ENCODE results near the gene OSBPL6.
A peak's percentile ranks its signal among the peaks of the same experiment; 100 is the strongest.

OSBPL6 gene

DNA sequence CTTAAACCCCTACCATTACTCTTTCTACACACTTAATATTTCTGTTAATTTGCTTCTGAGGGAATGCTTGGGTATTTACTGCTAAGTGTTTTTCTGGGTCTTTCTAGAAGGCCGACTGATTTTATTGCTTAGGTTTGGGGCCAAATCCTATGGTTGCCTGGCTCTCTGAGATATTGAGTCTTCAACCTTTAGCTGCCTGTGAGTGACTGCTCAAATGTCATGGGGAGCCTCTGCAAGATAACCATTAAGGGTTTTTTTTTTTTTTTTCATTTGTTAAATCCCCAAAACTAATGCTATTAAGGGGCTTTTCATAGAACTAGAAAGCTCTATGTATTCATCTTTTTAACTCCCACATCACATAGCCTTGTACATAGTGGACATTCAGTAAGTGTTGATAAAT, 5.0 kb downstream of the OSBPL6 start:
- no peak for DNase-seq

GRCh38 chr2:178200331-178200730, 6.0 kb downstream of the OSBPL6 start:
- DNase-seq = no peak

DNA sequence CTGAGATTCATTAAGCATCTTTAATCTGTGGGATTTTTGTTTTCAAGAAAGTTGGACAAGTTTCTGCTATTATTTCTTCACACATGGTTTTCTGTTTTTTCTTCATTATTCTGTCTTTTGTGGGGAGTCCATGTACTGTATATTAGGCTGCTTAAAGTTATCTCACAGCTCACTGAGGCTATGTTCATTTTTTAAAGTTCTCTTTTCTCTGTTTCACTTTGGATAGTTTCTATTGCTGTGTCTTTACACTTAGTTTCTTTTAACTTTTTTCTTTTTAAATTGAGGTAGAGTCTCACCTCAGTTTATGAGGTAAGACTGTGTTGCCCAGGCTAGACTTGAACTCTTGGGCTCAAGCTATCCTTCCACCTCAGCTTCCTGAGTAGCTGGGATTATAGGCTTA, 8.6 kb downstream of the OSBPL6 start:
- no peak for DNase-seq

GRCh38 chr2:178204977-178205376, 10.7 kb downstream of the OSBPL6 start:
- DNase-seq = no peak

DNA sequence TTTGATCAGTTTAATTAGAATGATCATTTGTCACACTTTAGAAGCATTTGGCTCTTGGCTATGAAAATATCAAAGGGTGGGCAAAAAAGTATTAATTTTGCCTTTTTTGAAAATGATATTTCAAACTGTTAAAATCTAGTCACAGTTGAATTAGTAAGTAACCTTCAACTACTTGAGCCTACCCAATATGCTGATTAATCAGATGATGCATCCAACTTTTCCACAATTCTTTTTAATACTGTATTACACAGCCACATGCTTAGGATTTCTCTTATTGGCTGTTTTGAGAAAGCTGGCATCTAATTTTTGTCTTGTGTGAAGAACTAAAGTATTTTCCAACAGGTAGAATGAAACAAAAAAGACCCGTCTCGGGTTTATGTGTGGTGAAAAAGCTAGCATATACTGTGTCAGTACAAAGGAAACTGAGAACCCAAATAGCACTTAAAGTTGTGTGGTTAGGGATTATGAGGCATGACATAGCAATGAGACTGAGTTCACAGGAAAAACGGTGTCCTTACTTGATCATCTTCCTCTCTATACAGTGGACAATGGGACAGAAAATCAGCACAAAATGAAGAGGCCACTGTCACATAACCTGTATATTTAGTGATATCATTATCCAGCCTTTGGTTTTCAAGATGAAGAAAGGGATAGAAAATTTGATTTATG, 11.7 kb downstream of the OSBPL6 start:
- DNase-seq = no peak

DNA sequence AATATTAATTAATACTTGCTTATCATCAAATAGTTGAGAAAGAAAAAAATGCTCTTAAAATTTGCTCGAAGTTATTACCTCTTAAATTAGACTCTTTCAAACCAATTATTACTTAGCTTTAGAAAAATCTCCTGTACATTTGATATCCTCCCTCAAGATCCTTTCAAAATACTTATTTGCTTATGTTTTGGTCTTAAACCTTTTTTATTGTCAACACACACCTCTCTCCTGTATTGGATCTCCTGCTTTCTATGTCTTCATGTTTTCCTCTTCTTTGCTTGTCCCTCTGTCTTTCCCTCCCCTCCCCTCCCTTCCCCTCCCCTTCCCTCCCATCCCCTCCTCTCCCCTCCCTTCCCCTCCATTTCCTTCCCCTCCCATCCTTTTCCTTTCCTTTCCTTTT, 14.0 kb downstream of the OSBPL6 start:
- no peak for DNase-seq

GRCh38 chr2:178208817-178209216, 14.5 kb downstream of the OSBPL6 start:
- DNase-seq = peak in 1 of 2 experiments; percentile 20

GRCh38 chr2:178211460-178211859, 17.1 kb downstream of the OSBPL6 start:
- DNase-seq = no peak

DNA sequence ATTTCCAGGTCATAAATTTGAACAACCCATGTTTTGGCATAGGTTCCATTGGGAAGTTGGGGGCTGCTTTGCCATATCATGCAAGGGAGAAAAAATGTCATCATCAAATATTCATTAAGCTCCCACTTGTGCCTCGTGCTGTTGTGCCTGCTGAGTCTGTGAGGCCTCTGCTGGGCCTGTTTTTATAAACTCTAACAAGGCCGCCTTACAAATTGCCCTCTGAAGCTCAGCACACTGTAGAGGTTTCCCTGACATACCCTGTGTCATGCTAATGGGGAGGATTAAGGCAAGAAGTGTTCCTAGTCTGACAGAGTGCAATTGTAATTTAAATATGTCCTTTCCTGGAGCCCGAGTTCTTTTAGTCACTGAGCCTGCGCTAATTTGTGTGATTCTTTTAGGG, 17.6 kb downstream of the OSBPL6 start:
- DNase-seq = no peak

DNA sequence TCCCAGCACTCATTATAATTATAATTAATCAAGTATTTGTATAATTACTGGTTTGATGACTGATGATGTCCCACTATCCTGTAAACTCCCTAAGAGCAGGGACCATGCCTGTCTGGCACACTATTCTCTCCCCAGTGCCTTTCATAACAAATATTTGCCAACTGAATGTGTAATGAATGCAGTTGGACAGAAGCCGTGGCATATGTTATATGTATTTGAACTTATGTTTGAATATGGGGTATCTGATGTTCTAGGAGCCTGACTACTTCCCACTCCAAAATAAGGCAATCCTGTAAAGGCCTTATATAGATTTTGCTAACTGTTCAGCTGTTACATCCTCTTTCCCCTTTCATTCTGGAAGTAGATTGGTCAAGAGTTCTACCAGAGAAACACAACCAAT, 19.7 kb downstream of the OSBPL6 start:
- DNase-seq = no peak

DNA sequence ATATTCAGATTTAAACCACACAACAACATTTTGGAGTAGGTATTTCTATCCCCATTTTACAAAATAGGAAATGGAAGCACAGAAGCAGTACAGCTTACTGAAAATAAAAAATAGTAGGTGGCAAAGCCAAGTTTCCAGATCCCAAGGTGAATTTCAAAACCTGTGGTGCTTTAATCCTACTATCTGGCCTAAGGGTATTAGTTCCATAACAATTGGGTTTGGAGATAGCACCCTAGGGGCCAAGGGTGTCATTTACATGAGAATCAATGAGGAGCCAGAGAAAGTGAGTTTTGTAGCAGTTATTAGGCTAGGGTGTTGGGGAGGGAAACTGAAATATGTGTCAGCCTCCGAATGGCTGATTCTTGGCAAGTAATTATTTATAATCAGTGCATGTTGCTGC, 24.9 kb downstream of the OSBPL6 start:
- DNase-seq = no peak

GRCh38 chr2:178220814-178221213, 26.5 kb downstream of the OSBPL6 start:
- DNase-seq = no peak

DNA sequence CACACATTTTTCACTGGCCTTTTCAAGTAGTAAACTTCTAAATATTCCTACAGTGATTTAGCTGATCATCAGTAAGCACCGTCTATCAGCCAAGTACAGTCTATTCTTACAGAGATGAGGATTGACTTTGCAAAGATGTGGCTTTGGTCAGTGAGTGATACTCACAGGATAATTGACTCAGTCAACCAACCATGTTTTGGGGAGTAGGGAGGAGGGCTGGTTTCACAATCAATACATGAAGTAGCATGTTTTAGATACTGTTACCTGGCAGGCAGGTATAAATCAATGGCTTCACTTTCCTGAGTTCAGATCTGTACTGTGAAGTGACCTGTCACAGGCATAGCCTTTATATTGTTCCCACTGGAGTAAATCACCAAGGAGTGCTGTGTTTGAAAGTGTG, 27.2 kb downstream of the OSBPL6 start:
- DNase-seq = no peak

GRCh38 chr2:178223806-178224205, 29.5 kb downstream of the OSBPL6 start:
- no peak for DNase-seq

DNA sequence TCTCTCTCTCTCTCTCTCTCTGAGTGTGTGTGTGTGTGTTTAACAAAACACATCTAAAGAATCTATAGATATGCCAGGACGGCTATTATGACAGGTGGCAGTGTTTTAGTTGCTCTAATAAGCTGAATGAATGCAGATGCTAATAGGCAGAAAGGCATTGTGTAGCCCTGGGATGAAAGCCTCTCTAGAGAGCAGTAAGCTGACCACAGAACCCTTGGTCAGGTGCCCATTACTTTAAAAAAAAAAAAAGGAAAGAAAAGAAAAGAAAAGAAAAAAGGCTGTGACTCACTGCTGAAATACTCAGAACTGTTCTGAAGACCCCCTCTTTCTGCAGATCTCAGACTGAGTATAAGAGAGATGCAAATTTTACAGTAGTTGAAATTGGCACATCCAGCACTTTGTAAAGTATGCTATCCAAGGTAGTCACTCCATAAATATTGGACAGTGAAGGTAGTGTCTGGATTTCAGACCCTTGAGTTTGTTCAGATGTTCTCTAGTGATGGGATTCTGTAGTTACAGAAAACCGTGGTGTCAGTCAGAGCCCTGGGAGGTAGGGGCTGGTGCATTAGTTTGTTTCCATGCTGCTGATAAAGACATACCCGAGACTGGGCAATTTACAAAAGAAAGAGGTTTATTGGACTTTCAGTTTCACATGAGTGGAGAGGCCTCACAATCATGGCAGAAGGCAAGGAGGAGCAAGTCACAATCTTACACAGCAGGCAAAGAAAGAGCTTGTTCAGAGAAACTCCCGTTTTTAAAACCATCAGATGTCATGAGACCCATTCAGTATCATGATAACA, 30.9 kb downstream of the OSBPL6 start:
- no peak for DNase-seq

DNA sequence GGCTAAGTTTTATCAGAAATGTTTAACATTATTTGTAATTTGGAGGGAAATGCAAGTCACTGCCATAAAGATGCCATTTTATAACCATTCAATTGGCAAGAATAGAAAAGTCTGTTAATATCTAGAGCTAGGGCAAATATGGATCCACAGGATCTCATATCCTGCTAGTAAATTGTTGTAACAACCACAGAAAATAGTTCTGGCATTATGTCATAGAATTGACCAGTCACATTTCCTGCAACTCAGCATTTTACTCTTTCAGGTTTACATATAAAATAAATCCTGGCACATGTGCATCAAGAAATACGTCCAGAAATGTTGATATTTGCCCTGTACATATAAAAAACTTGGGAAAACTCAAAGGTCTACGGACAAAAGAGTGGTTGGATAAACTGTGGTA, 32.9 kb downstream of the OSBPL6 start:
- no peak for DNase-seq

DNA sequence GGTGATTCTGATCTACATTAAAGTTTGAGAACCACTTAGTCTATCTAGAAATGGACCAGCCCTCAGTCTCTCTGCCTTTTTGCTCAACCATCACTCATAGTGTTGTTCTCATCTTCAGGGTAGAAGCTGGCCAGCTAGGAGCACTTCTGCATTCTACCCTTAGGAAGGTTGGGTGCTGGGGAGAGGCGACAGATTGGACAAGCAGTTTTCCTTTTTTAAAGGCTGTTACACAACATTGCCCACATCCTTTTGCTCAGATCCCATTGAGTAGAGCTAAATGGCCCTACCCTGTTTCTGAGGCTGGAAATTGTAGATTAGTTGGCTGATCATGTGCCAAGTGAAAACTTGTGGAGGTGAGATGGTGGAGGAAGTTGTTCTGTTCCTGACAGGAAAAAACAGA, 35.6 kb downstream of the OSBPL6 start:
- no peak for DNase-seq

- DNase-seq = no peak
Observed at GRCh38 chr2:178230396-178230795, 36.1 kb downstream of the OSBPL6 start.

- DNase-seq = no peak
Observed at GRCh38 chr2:178233428-178233827, 39.1 kb downstream of the OSBPL6 start.

DNA sequence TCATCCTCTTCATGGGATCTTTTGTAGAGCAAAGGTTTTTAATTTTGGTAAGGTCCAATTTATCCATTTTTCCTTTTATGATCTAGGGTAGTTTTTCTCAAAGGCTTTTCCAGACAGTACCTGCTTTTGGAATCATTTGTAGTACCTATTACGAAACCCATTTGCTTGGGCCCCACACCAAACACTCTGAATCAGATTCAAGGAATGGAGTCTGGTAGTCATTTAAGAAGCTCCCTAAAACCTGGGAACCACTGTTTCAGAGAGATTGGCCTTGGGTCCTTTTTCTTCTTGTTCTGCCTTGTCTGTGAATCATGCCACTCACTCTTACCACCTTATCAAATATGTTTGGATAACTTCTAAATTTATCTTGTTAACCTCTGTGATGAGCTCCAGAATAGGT, 40.3 kb downstream of the OSBPL6 start:
- no peak for DNase-seq

DNA sequence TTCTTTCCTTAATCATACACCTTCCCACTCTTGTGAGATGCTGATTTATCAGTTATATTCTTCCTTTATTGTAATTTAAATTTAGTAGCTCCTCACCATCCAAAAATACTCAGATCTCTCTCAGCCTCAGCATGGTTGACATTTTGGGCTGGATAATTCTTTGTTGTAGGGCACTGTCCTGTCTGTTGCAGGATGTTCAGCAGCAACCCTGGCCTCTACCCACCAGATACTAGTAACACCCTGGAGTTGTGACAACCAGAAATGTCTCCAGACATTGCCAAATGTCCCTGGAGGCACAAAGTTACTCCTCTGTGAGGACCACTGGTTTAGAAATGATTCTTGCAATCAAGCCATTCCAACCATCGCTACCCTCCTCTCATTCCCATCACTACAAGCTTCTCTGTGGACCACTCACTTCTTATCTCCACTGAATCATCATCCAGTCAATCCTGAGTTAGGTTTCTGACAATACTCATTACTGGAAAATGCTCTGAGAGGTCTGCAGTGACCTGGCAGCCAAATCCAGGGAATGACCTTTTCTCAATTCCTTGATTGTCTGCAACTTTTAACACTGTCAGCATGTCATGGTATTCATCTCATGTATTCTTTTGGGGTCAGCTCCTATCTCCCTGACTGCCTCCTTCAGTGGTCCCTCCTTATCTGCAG, 43.3 kb downstream of the OSBPL6 start:
- no peak for DNase-seq

DNA sequence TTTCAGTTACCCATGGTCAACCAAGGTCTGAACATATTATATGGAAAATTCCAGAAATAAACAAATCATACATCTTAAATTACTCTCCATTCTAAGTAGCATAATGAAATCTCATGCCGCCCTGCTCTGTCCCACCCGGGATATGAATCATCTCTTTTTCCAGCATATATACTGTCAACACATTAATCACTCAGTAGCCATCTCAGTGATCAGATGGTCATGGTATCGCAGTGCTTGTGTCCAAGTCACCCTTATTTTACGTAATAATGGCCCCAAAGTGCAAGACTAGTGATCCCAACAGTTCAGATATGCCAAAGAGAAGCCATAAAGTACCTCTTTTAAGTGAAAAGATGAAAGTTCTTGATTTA, 43.8 kb downstream of the OSBPL6 start:
- DNase-seq = no peak

GRCh38 chr2:178238750-178239149, 44.4 kb downstream of the OSBPL6 start:
- no peak for DNase-seq

DNA sequence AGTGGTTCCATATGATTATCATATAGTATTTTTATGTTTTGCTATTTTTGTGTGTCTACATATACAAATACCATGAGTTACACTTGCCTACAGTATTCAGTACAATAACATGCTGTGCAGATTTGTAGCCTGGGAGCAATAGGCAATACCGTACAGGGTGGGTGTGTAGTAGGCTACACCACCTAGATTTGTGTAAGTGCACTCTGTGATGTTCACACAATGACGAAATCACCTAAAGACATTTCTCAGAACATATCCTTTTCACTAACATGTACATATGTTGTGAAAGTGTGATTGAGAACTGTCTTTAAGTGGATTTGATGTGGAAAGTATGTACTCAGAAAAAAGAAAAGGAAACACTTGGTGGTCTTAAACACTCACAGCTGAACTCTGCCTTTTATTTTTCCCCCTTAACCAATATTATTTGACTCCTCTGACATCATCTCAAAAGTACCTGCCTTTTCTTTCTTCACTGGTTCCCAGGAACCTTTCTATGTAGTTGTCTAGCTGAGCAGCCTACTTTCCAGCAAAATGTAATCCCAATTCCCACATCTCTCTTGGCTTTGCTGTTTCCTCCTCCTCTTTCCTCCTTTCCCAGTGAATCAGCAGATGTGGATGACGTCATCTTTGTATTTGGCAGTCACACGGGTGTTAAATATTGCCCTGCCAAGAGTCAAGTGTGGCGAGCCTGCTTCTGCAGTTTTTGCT, 47.7 kb downstream of the OSBPL6 start:
- DNase-seq = no peak
